ENCODE results near the gene ZFAND6. TPM values are rescaled to one million over a fixed set of nuclear protein-coding genes. Genes with fewer than 3 reads are reported as not detected.
A peak's percentile ranks its signal among the peaks of the same experiment; 100 is the strongest.

Gene ZFAND6
- total and polyA plus RNA-seq, 10 of the 15 experiments (the other 5 are each of a cell fraction or from before 2014, with no cell fraction given), result 78.9 to 179 (median 135) TPM

DNA sequence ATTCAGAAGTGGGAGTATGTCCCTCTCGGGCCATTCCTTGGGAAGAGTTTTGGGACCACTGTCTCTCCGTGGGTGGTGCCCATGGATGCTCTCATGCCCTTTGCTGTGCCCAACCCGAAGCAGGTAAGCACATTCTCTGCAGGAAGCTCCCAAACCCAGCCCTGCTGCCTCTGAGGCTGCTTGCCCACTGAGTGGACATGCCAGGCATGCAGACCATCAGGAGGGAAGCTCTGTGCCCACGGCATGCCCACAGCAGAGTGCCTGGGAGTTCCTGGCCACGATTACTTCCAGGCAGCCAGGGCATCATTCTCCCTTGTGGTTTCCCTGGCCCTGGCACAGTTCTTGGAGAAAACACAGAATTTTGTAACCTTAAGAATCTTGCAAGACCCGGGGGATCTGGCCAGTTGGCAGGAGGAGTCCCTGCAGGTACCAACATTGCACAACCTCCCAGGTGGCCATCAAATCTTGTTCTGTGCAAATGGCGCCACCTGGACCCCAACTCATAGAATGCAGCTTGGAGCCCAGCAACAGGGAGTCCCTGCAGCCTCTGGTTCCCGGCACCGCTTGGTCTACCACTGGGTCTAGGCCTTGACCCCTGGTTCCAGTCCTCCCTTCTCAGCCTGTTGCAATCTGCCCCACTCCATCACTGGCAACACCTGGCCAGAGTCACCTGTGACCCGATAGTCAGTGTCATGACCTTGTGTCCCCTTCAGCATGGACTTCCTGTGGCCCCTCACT lies 113.7 kb downstream of the ZFAND6 start (continued):
- TF ChIP-seq, protein P1, sequence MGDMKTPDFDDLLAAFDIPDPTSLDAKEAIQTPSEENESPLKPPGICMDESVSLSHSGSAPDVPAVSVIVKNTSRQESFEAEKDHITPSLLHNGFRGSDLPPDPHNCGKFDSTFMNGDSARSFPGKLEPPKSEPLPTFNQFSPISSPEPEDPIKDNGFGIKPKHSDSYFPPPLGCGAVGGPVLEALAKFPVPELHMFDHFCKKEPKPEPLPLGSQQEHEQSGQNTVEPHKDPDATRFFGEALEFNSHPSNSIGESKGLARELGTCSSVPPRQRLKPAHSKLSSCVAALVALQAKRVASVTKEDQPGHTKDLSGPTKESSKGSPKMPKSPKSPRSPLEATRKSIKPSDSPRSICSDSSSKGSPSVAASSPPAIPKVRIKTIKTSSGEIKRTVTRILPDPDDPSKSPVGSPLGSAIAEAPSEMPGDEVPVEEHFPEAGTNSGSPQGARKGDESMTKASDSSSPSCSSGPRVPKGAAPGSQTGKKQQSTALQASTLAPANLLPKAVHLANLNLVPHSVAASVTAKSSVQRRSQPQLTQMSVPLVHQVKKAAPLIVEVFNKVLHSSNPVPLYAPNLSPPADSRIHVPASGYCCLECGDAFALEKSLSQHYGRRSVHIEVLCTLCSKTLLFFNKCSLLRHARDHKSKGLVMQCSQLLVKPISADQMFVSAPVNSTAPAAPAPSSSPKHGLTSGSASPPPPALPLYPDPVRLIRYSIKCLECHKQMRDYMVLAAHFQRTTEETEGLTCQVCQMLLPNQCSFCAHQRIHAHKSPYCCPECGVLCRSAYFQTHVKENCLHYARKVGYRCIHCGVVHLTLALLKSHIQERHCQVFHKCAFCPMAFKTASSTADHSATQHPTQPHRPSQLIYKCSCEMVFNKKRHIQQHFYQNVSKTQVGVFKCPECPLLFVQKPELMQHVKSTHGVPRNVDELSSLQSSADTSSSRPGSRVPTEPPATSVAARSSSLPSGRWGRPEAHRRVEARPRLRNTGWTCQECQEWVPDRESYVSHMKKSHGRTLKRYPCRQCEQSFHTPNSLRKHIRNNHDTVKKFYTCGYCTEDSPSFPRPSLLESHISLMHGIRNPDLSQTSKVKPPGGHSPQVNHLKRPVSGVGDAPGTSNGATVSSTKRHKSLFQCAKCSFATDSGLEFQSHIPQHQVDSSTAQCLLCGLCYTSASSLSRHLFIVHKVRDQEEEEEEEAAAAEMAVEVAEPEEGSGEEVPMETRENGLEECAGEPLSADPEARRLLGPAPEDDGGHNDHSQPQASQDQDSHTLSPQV (IDR thresholded peaks at IDR 0.05), result no peak
- no peak for TF ChIP-seq ATF7 (IDR thresholded peaks at IDR 0.05; ENCODE audit: low read depth)
- TF ChIP-seq SMC3 (IDR thresholded peaks at IDR 0.05; ENCODE audit: borderline replicate concordance, low read length), result peak; percentile 89
- TF ChIP-seq MTA2 (IDR thresholded peaks at IDR 0.05; ENCODE audit: low read depth), result no peak
- no peak for TF ChIP-seq MEF2A (IDR thresholded peaks at IDR 0.05; ENCODE audit: insufficient read depth, low read depth, low read length)
- no peak for TF ChIP-seq BCL11A (IDR thresholded peaks at IDR 0.05; ENCODE audit: low read depth, low read length)
- no peak for TF ChIP-seq CHD4 (IDR thresholded peaks at IDR 0.05)
- TF ChIP-seq TCF3 (IDR thresholded peaks at IDR 0.05; ENCODE audit: borderline replicate concordance, insufficient read depth, low read depth, low read length), result peak; percentile 82; the same call in 1 of the 2 replicates
- no peak for TF ChIP-seq ZNF217 (IDR thresholded peaks at IDR 0.05)
- no peak for TF ChIP-seq FOS (IDR thresholded peaks at IDR 0.05; ENCODE audit: borderline replicate concordance, extremely low read depth, insufficient read length)
- TF ChIP-seq ZNF384 (IDR thresholded peaks at IDR 0.05; ENCODE audit: borderline replicate concordance, low read depth, low read length), result no peak
- TF ChIP-seq ASH2L (IDR thresholded peaks at IDR 0.05; ENCODE audit: borderline replicate concordance, low read depth), result no peak
- no peak for TF ChIP-seq ESRRA (IDR thresholded peaks at IDR 0.05; ENCODE audit: low read length)
- TF ChIP-seq EGR1 (IDR thresholded peaks at IDR 0.05; ENCODE audit: borderline replicate concordance in 1 of 2, low read depth in 2 of 2, low read length in 2 of 2), result no peak
- TF ChIP-seq, protein P2, sequence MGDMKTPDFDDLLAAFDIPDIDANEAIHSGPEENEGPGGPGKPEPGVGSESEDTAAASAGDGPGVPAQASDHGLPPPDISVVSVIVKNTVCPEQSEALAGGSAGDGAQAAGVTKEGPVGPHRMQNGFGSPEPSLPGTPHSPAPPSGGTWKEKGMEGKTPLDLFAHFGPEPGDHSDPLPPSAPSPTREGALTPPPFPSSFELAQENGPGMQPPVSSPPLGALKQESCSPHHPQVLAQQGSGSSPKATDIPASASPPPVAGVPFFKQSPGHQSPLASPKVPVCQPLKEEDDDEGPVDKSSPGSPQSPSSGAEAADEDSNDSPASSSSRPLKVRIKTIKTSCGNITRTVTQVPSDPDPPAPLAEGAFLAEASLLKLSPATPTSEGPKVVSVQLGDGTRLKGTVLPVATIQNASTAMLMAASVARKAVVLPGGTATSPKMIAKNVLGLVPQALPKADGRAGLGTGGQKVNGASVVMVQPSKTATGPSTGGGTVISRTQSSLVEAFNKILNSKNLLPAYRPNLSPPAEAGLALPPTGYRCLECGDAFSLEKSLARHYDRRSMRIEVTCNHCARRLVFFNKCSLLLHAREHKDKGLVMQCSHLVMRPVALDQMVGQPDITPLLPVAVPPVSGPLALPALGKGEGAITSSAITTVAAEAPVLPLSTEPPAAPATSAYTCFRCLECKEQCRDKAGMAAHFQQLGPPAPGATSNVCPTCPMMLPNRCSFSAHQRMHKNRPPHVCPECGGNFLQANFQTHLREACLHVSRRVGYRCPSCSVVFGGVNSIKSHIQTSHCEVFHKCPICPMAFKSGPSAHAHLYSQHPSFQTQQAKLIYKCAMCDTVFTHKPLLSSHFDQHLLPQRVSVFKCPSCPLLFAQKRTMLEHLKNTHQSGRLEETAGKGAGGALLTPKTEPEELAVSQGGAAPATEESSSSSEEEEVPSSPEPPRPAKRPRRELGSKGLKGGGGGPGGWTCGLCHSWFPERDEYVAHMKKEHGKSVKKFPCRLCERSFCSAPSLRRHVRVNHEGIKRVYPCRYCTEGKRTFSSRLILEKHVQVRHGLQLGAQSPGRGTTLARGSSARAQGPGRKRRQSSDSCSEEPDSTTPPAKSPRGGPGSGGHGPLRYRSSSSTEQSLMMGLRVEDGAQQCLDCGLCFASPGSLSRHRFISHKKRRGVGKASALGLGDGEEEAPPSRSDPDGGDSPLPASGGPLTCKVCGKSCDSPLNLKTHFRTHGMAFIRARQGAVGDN (IDR thresholded peaks at IDR 0.05), result no peak
- TF ChIP-seq TCF7 (IDR thresholded peaks at IDR 0.05; ENCODE audit: borderline replicate concordance), result no peak
- TF ChIP-seq, protein P3, sequence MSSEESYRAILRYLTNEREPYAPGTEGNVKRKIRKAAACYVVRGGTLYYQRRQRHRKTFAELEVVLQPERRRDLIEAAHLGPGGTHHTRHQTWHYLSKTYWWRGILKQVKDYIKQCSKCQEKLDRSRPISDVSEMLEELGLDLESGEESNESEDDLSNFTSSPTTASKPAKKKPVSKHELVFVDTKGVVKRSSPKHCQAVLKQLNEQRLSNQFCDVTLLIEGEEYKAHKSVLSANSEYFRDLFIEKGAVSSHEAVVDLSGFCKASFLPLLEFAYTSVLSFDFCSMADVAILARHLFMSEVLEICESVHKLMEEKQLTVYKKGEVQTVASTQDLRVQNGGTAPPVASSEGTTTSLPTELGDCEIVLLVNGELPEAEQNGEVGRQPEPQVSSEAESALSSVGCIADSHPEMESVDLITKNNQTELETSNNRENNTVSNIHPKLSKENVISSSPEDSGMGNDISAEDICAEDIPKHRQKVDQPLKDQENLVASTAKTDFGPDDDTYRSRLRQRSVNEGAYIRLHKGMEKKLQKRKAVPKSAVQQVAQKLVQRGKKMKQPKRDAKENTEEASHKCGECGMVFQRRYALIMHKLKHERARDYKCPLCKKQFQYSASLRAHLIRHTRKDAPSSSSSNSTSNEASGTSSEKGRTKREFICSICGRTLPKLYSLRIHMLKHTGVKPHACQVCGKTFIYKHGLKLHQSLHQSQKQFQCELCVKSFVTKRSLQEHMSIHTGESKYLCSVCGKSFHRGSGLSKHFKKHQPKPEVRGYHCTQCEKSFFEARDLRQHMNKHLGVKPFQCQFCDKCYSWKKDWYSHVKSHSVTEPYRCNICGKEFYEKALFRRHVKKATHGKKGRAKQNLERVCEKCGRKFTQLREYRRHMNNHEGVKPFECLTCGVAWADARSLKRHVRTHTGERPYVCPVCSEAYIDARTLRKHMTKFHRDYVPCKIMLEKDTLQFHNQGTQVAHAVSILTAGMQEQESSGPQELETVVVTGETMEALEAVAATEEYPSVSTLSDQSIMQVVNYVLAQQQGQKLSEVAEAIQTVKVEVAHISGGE (CRISPR knock-in tag; IDR thresholded peaks at IDR 0.05), result no peak
- no peak for TF ChIP-seq CBX5 (IDR thresholded peaks at IDR 0.05; ENCODE audit: low read depth)
- TF ChIP-seq KDM1A (IDR thresholded peaks at IDR 0.05; ENCODE audit: borderline replicate concordance), result no peak

All from GM12878 (cell line).